DMS153 treated with DMSO at 0.1 percent for 48 hours (cell line): Measurements from ENCODE around the gene TNNT3.
"Not testable (repeated sequence)": the region's sequence is repeated elsewhere in the genome, so short reads cannot be mapped to it uniquely, and the experiment has no call there.

Experiments
- DNase-seq: peaks from one replicate; lab custom pipeline; 2025; ENCODE audit not compliant: unreplicated experiment; lab: John Stamatoyannopoulos, UW

TNNT3 gene

DNA sequence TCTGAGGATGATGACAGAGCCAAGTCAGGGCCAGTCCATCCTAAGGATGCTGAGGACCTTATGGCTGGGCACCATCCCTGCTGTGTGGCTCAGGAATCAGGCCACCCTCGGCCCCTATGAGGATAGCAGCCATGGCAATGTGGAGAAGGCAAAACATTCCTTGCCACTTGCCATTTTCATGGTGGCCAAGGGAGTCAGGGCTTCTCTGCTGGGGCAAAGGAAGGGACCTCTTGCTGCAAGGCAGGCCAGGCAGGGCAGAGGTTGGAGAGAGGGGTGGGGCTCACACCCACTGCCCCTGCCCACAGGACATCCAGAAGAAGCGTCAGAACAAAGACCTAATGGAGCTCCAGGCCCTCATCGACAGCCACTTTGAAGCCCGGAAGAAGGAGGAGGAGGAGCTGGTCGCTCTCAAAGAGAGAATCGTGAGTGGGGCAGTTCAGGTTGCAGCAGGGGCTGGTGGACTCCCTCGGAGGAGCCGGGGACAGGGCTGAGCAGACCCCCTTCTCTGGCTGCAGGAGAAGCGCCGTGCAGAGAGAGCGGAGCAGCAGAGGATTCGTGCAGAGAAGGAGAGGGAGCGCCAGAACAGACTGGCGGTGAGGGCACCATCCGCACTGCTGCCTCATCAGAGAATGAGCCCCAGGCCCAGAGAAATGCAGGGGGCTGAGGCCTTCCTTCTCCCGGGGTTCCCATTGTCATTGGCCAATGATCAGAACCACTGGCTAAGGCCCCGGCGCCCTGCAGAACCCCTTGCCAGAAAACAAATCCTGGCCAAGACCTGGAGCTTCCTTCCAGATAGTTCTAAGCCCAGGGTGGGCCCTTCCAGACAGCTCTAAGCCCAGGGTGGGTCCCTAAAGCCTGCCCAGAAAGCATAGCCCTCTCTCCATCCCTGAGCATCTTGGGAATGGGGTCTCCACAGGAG is 14.2 kb downstream of the TNNT3 start:
- no peak for DNase-seq

GRCh38 chr11:1934335-1935155 is 15.0 kb downstream of the TNNT3 start:
- DNase-seq, result no peak

DNA sequence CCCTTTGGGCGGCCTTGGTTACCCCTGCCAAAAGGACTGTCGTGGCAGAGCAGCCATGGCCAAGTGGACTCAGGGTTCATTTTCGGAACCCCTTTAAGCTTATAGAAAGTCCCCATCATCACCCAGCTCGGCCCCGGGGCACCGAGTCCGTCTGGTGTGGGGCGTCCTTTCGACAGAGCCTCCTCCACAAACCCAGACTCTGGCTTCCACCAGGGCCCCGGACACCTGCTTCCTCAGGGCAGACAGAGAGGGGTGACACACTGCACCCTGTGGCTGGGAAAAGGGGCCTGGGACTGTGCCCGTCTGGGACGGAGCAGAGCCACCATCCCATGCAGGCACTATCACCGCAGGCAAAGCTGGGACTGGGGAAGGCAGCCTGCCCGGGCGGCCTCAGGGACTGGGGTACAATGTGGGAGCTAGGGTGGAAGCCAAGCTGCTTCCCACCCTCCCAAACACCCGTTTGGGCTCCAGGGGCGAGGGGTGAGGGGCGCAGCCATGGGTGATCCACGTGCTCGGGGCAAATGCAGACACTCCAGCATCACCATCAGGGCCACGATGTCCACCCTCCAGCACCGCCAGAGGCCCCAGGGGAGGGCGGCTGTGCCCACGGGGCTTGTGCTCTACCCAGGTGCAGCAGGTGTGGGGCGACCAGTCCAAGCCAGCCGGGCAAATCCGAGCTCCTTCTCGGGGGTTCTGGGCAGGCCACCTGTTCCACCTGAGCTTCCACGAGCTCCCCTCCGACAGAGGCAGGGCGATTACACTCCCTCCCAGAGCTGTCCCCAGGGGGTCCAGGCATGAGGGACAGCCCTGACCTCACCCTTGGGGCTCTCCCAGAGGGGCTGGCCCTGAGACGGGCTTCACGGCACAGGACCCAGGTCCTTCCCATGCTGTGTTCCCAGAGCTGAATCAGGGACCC is 15.9 kb downstream of the TNNT3 start:
- DNase-seq, result no peak

- DNase-seq, result no peak
These were observed 16.7 kb downstream of the TNNT3 start for GRCh38 chr11:1936072-1936780.

DNA sequence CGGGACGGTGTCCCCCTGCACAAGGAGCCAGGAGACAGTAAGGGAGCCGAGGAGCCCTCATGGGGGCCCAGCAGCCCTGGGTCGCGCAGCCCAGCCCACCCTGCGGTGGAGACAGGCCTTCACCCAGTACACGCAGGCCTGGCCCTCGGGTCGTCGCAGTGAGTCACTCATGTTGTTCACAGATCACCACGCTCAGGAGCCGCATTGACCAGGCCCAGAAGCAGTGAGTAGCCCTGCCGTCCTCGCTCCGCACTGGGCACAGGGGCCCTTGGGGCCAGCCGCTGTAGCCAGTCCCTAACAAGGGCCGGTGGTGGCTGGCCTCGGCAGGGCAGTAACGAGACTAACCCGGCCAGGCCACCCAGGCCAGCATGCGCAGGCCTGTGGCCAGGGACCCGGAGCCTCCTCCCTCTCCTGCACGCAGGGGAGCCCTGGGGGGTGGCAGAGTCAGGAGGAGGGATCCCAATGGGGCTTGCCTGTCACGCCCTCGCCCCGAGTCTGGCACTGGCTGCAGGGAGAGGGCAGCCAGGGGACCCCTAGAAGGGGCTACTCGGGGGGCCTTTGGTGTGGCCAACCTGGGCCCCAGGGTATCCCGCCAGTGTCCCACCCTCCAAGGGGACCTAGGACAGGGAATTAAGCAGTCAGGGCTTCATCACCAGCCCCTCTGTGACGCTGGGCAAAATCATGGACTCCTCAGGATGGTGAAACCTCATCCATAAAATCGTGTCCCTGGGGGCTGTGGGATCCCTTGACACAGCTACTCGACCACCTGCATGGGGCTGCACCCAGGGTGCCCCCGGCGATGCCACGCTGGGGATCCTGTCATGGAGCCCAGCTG is 17.5 kb downstream of the TNNT3 start:
- DNase-seq, result no peak

- no peak for DNase-seq
These were observed 18.3 kb downstream of the TNNT3 start for GRCh38 chr11:1937616-1938342.

DNA sequence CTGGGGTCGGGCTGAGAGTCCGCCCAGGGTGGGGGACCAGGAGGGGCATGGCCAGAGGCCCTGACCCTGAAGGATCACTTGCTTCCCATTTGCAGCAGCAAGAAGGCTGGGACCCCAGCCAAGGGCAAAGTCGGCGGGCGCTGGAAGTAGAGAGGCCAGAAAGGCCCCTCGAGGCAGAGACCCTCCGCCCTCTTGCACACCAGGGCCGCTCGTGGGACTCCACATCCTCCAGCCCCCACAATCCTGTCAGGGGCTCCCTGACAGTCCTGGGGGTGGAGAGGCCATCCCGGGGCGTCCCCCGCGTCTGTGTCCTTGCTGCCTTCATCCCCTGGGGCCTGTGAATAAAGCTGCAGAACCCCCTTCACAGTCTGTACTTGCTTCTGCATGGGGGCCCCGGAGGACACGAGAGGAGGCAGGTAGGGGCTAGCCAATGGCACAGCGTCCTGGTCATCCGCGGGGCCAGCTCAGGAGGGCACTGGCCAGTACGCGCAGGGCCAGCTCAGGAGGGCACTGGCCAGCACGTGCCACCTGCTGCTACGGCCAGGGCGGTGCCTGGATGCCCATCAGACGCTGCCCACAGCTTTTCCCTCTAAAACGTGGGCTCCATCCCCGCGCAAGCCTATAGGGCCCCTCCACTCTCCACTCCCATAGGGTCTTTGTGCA is 19.0 kb downstream of the TNNT3 start:
- DNase-seq, result no peak

GRCh38 chr11:1939006-1939625 is 19.6 kb downstream of the TNNT3 start:
- no peak for DNase-seq

DNA sequence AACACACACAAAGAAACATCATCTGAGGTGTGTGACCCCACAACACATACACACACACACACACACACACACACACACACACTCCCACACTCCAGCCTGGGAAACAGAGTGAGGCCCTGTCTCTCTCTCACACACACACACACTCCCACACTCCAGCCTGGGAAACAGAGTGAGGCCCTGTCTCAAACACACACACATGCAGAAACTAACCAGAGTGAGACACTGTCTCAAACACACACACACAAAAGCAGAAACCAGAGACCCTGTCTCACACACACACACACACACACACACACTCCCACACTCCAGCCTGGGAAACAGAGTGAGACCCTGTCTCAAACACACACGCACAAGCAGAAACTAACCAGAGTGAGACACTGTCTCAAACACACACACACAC is 20.3 kb downstream of the TNNT3 start:
- not testable (repeated sequence) for DNase-seq

DNA sequence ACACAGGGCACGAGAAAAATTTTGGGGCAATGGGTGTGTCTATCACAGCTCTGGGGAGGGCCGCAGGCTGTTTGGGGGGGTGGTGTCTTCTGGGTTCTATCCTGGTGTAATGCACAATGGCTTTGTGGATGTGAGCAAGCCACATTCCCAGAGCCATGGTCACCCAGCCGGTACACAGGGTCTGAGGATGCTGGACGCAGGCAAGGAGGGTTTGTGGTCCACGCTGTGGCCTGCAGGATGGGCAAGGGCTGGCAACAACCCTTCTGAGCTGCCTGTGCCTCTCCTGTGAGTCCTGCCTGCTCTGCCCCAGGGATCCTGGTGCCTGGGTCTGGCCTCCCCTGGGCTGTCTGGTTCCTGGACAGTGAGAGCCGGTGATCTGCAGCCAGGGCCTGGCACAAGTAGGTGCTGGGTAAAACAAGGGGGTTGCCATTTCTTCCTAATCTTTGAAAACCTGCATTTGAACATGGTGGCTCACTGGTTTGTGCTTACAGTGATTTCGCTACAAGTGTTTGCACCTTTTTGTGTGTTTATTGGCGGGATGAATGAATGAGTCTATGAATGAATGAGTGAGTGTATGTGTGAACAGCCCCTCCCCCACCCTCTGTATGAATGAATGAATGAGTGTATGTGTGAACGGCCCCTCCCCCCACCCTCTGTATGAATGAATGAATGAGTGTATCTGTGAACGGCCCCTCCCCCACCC is 23.2 kb downstream of the TNNT3 start:
- no peak for DNase-seq

- no peak for DNase-seq
These were observed 24.1 kb downstream of the TNNT3 start for GRCh38 chr11:1943576-1943975.

DNA sequence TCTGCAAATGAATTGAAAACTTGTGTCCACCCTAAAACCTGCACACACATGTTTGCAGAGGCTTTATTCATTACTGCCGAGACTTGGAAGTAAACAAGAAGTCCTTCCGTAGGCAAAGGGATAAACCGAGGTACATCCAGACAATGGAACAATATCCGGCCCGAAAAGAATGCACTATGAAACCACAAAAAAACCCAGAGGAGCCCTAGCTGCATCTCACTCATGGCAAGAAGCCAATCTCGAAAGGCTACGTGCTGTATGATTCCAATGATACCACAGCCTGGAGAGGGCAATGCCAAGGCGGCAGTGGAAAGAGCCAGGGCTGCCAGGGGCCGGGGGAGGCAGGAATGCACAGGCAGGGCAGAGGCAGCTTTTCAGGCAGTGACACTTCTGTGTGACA is 24.5 kb downstream of the TNNT3 start:
- peak; percentile 16 for DNase-seq

- DNase-seq, result no peak
These were observed 27.4 kb downstream of the TNNT3 start, which contains the start of gene MRPL23 for GRCh38 chr11:1946812-1947484. Gene MRPL23, plus strand, starts transcription at chr11:1947332. Its CDS starts 31 bp downstream, at chr11:1947363.

DNA sequence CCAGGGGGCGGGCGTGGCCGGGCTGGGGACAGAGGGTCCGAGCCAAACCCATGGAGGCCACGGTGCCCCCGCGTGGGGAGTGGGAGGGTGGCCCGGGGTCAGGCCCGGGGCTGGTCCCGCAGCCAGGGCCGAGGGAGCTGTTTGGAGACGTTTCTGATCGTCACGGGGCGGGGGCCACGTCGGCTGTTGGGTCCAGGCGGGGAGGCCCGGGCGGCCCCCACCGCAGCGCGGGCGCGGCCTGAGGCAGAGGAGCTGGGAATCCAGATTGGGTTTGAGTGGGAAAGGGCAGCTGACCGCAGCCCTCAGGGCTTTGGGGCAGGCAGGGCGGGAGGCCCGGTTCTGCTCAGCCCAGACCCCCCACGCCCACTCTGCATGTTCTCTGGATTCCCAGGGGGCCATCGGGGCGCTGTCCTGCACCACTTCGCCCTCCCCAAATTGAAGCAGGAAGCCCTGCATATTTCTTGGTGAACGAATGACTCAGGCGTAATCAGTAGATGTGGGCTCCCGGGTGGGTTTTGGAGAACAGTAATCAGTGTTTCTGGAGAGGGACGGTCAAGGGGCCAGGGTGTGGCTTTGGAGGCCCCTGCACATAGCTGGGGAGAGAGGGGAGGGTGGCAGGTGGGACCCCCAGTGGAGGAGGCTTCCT is 28.2 kb downstream of the TNNT3 start:
- no peak for DNase-seq

GRCh38 chr11:1948389-1948788 is 28.9 kb downstream of the TNNT3 start:
- no peak for DNase-seq

- no peak for DNase-seq
These were observed 29.8 kb downstream of the TNNT3 start for GRCh38 chr11:1949302-1949701.
